Fibroblast of lung (primary cell): ENCODE data around the gene FNDC3A.

Experiments used
- CTCF ChIP-seq, 2 donors: IDR thresholded peaks in 1 of 2; conservative IDR thresholded peaks in 1 of 2; 1 replicate in 1 of 2; 2 replicates in 1 of 2; pipeline ENCODE4 v1.5.1; 2011 to 2012; ENCODE audit warnings: low read length in 2 of 2, control low read depth in 1 of 2, inconsistent platforms in 1 of 2, low read depth in 1 of 2, mild to moderate bottlenecking in 1 of 2
- EZH2 ChIP-seq: IDR thresholded peaks from 2 replicates; pipeline ENCODE4 v1.5.1; 2012; ENCODE audit warnings: low read length, control low read depth, mild to moderate bottlenecking; ENCODE audit errors: missing control alignments

- TF ChIP-seq CTCF (conservative IDR thresholded peaks at IDR 0.05 in 1 of 2, IDR thresholded peaks at IDR 0.05 in 1 of 2; ENCODE audit: low read depth in 1 of 2, low read length in 2 of 2): no peak
- TF ChIP-seq EZH2: no peak
These were observed 271.3 kb downstream of the FNDC3A start for GRCh38 chr13:49246850-49247642.
